Aorta (tissue), 5 donors: Measurements from ENCODE around the gene TBC1D30. TPM values are rescaled to one million over a fixed set of nuclear protein-coding genes. Genes with fewer than 3 reads are reported as not detected.
"Not testable (repeated sequence)": the region's sequence is repeated elsewhere in the genome, so short reads cannot be mapped to it uniquely, and the experiment has no call there.

Experiments used
- ATAC-seq: fragments of 200-7000 bp; cut with Tn5 transposase; one replicate; pipeline ENCODE4 v1.9.1; 2022; ENCODE audit warnings: moderate library complexity; ENCODE audit not compliant: low FRiP score
- DNase-seq, 2 donors: peaks; one replicate each; pipeline ENCODE4 v3.0.0-alpha.2; 2020
- H3K27ac ChIP-seq, 2 donors: one replicate each; pipeline ENCODE4 v1.5.1; 2013; ENCODE audit warnings: low read length in 2 of 2, mild to moderate bottlenecking in 2 of 2, moderate library complexity in 2 of 2, control low read depth in 1 of 2, inconsistent platforms in 1 of 2, low read depth in 1 of 2
- H3K27me3 ChIP-seq, 2 donors: one replicate each; pipeline ENCODE4 v1.6.1; 2013; ENCODE audit warnings: control low read depth in 1 of 2, low read length in 1 of 2, mild to moderate bottlenecking in 1 of 2, moderate library complexity in 1 of 2; ENCODE audit not compliant: insufficient read depth in 2 of 2, control insufficient read depth in 1 of 2
- H3K36me3 ChIP-seq, 2 donors: one replicate each; pipeline ENCODE4 v1.6.1; 2013; ENCODE audit warnings: control low read depth in 1 of 2, low read length in 1 of 2, mild to moderate bottlenecking in 1 of 2; ENCODE audit not compliant: insufficient read depth in 2 of 2, control insufficient read depth in 1 of 2
- H3K4me1 ChIP-seq, 2 donors: one replicate each; pipeline ENCODE4 v1.6.1; 2013; ENCODE audit warnings: low read length in 2 of 2, control low read depth in 1 of 2, mild to moderate bottlenecking in 1 of 2, moderate library complexity in 1 of 2; ENCODE audit not compliant: insufficient read depth in 2 of 2, control insufficient read depth in 1 of 2
- H3K4me3 ChIP-seq, 2 donors: one replicate each; pipeline ENCODE4 v1.5.1; 2013; ENCODE audit warnings: low read length in 2 of 2, control low read depth in 1 of 2, mild to moderate bottlenecking in 1 of 2
- H3K9me3 ChIP-seq: one replicate; pipeline ENCODE4 v1.6.1; 2013; ENCODE audit warnings: mild to moderate bottlenecking, low read length; ENCODE audit not compliant: control insufficient read depth
- WGBS, 2 donors: extraction: QIAGEN DNeasy Blood & Tissue Kit; methylation state at CpG; one replicate each; pipeline ENCODE4 v1.1.7; 2013; 5-methylcytosine and 5-hydroxymethylcytosine counted together
- intact Hi-C, 2 donors: fragments of 100-400 bp; cut with DNase I; formaldehyde crosslinking; loops; one replicate each; pipeline versions ENCODE4 v1.14.2 to v1.15.0; 2022
- polyA plus RNA-seq, 2 donors: library from polyadenylated mRNA; stranded (reverse); fragments of 200-250 nt; gene quantifications; one replicate each; pipeline ENCODE4 v1.2.3, GENCODE V29; 2013
- total RNA-seq, 2 donors: library from RNA; stranded (reverse); fragmentation: NEBNext Ultra II Directional; extraction: Animal tissue kit (Norgen Biotek cat#: 25700); gene quantifications; one replicate each; pipeline ENCODE4 v1.2.1, GENCODE V29; 2021
- donor health status: healthy with polysubstance abuse.
- donor health status: Bipolar disorder and iron deficiency.
- donor health status: DM: no; HTN: no; CAD: no.
- donor health status: DM: no; HTN: no; CAD: no.
- donor health status: DM: yes; HTN: yes; CAD: no.

Gene TBC1D30
- total and polyA plus RNA-seq, 4 donors: 0.18 to 9.7 (median 3.0) TPM

DNA sequence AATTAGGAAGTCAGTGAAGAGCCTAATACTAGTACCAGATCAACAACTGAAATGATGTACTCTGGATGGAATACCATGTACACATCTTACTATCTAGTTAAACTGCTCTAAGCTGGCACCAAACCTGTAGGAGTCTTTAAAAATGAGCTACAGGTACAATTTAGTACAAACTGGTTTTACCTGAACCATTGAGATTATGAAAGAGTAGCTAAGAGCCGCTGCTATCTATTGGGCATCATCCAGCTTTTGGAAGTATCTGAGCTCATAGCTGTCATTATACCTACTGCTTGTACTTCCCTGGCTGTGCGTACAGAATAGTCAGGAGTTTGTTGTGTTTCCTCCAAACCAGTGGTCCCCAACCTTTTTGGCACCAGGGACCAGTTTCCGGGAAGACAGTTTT is 12.4 kb downstream of the TBC1D30 start:
- intact Hi-C loops: no loop called here
- Histone ChIP-seq H3K4me1 (no peaks in the 10 kb centered on the region), H3K27me3 (no peaks in the 10 kb centered on the region), H3K27ac (no peak overlapping the region), H3K4me3 (no peak overlapping the region), H3K9me3 (no peaks in the 10 kb centered on the region), H3K36me3 (no peaks in the 10 kb centered on the region)
- no peak for ATAC-seq
- 92 to 95% methylated on average over 3 of the region's 3 CpGs for WGBS, 2 donors
- DNase-seq: no peak

DNA sequence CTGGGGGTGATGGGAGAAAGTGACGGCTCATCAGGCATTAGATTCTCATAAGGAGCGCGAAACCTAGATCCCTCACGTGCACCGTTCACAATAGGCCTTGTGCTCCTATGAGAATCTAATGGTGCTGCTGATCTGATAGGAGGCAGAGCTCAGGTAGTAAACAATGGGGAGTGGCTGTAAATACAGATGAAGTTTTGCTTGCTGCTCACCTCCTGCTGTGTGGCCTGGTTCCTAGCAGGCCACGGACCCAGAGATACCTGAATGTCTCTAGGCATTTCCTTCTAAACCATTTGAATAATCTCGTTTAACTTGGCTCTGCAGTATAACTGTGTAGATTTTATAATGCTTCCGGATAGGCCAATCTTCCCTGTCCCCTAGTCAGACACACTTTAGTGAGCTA is 13.0 kb downstream of the TBC1D30 start:
- H3K27ac ChIP-seq: no peak overlapping the region
- H3K27me3 ChIP-seq: no peaks in the 10 kb centered on the region
- H3K36me3 ChIP-seq: no peaks in the 10 kb centered on the region
- H3K4me3 ChIP-seq: no peak overlapping the region
- no peak for DNase-seq
- 87 to 88% methylated on average over 8 of the region's 8 CpGs for WGBS, 2 donors
- ATAC-seq: no peak
- intact Hi-C loops: no loop called here
- no peaks in the 10 kb centered on the region for H3K9me3 ChIP-seq
- no peaks in the 10 kb centered on the region for H3K4me1 ChIP-seq

DNA sequence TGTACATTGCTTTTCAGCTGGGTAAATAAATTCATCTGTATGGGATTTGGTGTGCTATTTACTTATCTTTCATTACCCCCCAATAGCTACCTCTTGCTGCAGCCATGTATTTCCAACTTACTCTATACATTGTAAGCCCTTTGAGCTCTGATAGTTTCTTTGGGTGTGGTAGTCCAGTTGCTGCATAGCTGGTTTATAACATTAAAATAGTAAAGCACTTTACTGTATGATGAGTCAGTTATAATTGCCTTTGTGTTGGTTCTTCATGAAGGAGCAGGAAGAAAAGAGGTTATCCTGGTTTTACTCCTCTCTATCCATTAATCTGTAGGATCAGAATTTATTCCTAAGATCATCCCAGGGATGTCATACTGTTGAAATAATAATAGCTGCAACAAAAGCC is 15.7 kb downstream of the TBC1D30 start:
- Histone ChIP-seq H3K27ac (no peak overlapping the region), H3K9me3 (no peaks in the 10 kb centered on the region), H3K27me3 (no peaks in the 10 kb centered on the region), H3K4me3 (no peak overlapping the region), H3K4me1 (no peaks in the 10 kb centered on the region), H3K36me3 (no peaks in the 10 kb centered on the region)
- ATAC-seq: no peak
- intact Hi-C loops: no loop called here
- DNase-seq: no peak

DNA sequence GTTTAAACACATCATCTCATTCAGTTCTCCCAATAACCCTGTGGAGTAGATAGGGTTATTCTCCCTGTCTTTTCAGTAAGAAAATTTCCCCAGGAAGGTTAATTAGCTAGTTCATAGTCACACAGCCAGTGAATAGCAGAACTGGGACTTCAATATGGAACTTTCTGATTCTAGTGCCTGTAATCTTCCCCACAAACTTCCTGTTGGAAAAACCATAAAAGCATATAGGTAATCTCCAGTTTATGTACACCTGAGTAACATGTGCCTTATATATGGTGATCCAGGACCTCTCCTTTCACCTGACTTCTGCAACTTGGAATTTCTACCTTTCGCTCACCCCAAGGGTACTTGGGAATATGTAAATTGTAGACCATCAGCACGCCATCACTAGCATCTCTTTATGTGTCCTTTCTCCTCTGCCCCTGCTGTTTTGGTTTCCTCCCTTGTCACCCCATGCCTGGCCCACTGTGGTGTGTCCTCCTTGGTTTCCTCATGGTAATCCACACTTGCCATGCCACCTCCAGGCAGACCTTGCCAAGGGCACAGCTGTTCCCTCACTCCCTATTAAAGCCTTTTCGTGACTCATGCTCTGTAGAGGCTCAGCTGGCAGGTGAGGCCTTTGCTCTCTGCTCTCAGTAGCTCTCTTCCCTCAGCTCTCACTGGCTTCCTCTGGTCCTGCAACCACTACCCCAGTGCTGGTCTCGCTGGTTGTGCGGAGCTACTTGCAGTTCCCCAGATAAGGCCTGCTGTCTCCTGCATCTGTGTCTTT is 16.7 kb downstream of the TBC1D30 start:
- H3K27ac ChIP-seq: no peak overlapping the region
- H3K27me3 ChIP-seq: no peaks in the 10 kb centered on the region
- no peaks in the 10 kb centered on the region for H3K9me3 ChIP-seq
- no peak for DNase-seq
- 94 to 95% methylated on average over 5 of the region's 5 CpGs for WGBS, 2 donors
- H3K36me3 ChIP-seq: no peaks in the 10 kb centered on the region
- no peak overlapping the region for H3K4me3 ChIP-seq
- no peaks in the 10 kb centered on the region for H3K4me1 ChIP-seq
- no peak for ATAC-seq
- intact Hi-C loops: no loop called here

DNA sequence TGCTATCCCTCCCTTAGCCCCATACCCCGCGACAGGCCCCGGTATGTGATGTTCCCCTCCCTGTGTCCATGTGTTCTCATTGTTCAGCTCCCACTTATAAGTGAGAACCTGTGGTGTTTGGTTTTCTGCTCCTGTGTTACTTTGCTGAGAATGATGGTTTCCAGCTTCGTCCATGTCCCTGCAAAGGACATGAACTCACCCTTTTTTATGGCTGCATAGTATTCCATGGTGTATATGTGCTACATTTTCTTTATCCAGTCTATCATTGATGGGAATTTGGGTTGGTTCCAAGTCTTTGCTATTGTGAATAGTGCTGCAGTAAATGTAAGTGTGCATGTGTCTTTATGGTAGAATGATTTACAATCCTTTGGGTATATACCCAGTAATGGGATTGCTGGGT is 24.0 kb downstream of the TBC1D30 start:
- WGBS, 2 donors: 92 to 96% methylated on average over 4 of the region's 4 CpGs
- ATAC-seq: not testable (repeated sequence)

DNA sequence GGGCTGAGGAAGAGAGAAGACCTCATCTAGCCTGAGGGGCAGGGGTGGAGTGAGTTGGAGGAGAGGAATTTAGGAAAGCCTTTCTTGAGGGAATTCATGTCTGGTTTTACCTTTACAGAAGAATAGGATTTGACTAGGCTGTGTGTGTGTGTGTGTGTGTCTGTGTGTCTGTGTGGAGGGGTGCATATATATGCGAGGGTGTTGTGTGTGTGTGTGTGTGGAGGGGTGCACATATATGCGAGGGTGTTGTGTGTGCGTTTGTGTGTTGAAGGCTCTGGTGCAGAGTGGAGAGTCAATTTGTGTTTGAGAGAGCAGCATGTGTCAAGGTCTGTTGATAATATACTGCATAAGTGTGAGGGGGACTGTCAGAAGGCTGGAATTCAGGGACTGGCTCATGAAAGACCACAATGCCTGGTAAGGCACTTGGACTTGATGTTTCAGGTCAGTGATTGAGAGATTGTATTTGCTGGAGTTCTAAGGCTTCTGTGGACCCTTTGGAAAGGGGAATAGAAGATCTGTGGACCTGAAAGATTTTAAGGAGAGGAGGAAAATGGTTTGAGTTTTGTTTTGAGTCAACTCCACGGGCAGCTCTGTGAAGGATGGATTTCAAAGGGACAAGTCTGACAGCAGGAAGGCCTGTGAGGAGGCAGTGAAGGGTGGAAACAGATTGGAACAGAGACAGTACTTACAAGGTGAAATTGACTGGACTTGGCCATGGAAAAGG is 34.6 kb downstream of the TBC1D30 start:
- intact Hi-C loops: no loop called here
- WGBS, 2 donors: 83 to 86% methylated on average over 4 of the region's 4 CpGs
- Histone ChIP-seq H3K4me3 (no peak overlapping the region), H3K9me3 (no peaks in the 10 kb centered on the region), H3K36me3 (no peaks in the 10 kb centered on the region), H3K27ac (no peak overlapping the region), H3K27me3 (no peaks in the 10 kb centered on the region), H3K4me1 (no peaks in the 10 kb centered on the region)
- no peak for ATAC-seq
- no peak for DNase-seq

More for the DNA sequence above, 24.0 kb downstream of the TBC1D30 start:
- H3K27ac ChIP-seq, H3K36me3 ChIP-seq, H3K4me1 ChIP-seq, H3K4me3 ChIP-seq, DNase-seq, intact Hi-C loops, H3K27me3 ChIP-seq, H3K9me3 ChIP-seq: not testable (repeated sequence)

DNA sequence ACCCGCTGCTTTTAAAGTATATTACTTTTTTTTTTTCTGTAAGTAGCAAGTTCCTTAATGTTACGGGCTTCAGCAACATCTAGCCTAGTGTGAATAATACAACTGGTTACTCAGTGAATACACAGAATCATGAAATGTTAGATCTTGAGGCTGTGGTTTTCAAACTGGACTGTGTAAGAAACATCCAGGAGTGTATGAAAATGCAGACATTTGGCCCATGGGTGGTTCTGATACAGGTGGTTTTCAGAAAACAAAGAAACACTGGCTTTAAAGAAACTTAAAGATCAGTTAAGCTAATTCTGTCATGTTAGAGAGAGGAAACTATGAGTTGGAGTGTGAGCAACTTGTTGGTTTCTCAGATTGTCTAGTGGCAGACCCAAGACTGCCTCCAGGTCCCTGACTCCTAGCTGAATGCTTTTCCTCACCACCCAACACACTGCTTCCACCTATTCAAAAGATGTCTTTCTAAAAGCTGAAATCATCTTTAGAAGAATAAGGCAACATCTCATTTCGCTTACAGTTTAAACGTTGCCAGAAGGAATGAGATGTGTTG is 36.1 kb downstream of the TBC1D30 start:
- Histone ChIP-seq H3K4me3 (no peak overlapping the region), H3K27me3 (no peaks in the 10 kb centered on the region), H3K9me3 (no peaks in the 10 kb centered on the region), H3K27ac (no peak overlapping the region), H3K36me3 (no peaks in the 10 kb centered on the region), H3K4me1 (no peaks in the 10 kb centered on the region)
- DNase-seq: no peak
- 87 to 91% methylated on average over 4 of the region's 4 CpGs for WGBS, 2 donors
- intact Hi-C loops: no loop called here
- no peak for ATAC-seq

DNA sequence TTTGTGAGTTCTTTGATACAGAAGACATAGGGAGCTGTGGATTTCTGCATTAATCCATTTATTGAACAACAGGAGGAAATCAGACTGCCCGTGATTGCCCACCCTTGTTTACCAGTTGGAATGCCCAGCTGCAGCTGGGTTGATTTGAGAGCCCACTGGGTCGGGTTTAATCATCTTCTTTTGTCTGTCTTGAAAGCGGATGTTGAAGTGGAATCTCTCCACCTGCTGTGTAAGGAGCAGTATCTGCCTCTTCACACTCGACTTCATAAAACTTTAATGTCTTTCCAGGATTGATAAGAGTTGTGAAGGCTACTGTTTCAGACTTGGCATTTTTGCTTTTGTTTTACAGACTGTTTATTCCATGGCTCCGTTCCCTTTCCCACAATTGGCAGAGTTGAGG is 39.9 kb downstream of the TBC1D30 start:
- H3K9me3 ChIP-seq: no peaks in the 10 kb centered on the region
- no peaks in the 10 kb centered on the region for H3K36me3 ChIP-seq
- intact Hi-C loops: no loop called here
- no peaks in the 10 kb centered on the region for H3K27me3 ChIP-seq
- DNase-seq (no peak), ATAC-seq (no peak)
- 41 to 51% methylated on average over 5 of the region's 5 CpGs for WGBS, 2 donors
- no peaks in the 10 kb centered on the region for H3K4me1 ChIP-seq
- H3K4me3 ChIP-seq: no peak overlapping the region
- H3K27ac ChIP-seq: no peak overlapping the region

DNA sequence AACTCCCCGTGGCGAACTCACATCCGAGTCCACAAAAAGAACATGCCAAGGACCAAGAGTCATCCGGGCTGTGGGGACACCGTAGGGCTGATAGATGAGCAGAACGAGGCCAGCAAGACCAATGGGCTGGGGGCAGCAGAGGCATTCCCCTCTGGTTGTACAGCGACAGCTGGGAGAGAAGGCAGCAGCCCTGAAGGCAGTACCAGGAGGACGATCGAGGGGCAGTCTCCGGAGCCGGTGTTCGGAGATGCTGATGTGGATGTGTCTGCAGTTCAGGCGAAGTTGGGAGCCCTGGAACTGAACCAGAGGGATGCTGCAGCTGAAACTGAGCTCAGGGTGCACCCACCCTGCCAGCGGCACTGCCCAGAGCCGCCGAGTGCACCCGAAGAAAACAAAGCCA is 50.7 kb downstream of the TBC1D30 start:
- no peak overlapping the region for H3K27ac ChIP-seq
- ATAC-seq: no peak
- DNase-seq: no peak
- H3K9me3 ChIP-seq: peaks cover 4% of the 10 kb centered on the region
- H3K4me1 ChIP-seq: no peaks in the 10 kb centered on the region
- intact Hi-C loops: no loop called here
- H3K27me3 ChIP-seq: no peaks in the 10 kb centered on the region
- 84 to 89% methylated on average over 17 of the region's 17 CpGs for WGBS, 2 donors
- no peaks in the 10 kb centered on the region for H3K36me3 ChIP-seq
- H3K4me3 ChIP-seq: no peak overlapping the region
